HG03460 (cell line): ENCODE results near the gene SEC14L1.
"Not testable (repeated sequence)": the region's sequence is repeated elsewhere in the genome, so short reads cannot be mapped to it uniquely, and the experiment has no call there.

Experiments
- ATAC-seq: cut with Tn5 transposase; IDR thresholded peaks from one replicate; pipeline ENCODE4 v1.9.1; 2021; ENCODE audit not compliant: unreplicated experiment

The SEC14L1 gene

DNA sequence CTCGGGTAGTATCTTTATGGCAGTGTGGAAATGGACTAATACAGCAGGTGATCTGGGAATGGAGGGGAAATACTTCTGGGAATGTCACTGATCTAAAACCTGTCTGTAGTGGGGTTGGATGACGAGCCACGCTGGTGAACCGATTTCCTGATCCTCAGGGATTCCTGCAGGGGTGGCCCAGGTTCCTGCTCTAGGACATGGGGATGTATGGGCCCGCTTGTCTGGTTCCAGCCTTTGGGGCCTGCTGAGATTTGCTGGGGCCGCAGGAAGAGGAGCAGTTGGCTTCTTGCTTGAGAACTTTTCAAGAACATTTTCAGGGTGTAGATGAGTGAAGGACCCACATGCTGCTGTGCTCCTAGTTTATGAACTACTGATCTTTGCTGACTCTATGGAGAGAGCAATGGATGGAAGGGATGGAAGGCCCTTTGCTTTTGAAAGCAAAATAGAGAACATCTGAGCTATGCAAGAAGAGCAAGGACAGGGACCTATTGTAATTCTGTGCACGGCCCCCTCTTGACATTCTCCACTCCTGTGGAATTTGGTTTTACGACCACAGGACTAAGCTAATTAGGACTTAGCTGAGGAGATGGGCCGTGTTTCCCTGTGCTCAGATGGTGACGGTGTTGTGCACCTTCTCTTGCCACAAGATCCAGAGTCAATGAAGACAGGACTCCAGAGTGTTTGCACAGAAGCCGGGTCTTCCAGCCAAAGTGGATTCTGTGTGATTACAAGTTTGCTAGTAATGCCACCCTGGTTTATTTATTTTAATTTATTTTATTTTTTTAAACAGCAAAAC is 90.5 kb downstream of the SEC14L1 start:
- ATAC-seq = no peak

DNA sequence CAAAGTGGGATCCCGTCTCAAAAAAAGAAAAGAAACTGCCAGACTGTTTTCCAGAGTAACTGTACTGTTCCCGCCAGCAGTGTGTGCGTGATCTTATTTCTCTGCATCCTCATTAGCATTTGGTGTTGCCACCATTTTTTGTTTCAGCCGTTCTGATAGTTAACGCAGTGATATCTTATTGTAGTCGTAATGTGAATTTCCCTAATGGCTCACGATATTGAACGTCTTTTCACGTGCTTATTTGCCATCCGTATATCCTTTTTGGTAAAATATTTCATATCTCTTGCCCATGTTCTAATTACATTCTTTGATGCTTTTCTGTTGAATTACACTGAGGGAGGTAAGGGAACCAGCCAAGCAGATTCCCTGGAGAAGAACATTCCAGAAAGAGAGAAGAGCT is 92.4 kb downstream of the SEC14L1 start:
- ATAC-seq = no peak

DNA sequence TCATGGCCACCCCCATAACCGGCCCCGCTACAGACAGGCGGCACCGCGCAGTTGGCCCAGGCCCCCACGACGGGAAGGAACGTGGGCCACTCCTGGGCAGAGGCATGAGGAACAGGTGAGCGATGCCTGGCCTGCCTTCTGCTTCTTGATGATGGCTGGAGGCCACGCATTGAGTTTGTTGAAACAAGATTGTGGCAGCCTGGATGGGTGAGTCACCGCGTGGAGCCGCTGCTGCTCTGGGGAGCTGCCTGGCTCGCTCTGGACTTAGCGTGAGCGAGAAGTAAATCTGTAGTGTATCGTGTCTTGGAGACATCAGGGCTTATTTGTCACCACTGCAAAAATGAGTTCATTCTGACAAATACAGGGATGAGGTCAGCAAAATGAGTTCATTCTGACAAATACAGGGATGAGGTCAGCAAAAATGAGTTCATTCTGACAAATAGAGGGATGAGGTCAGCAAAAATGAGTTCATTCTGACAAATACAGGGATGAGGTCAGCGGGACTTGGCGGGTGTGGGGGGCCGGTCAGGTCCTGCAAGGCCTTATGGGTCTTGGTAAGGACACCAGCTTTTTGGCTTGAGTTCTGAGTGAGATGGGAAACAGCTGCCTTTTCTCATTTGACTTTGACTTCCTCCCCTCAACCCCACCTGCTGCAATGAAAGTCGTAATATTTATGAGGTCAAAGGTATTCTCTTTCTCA is 93.0 kb downstream of the SEC14L1 start:
- ATAC-seq = no peak

DNA sequence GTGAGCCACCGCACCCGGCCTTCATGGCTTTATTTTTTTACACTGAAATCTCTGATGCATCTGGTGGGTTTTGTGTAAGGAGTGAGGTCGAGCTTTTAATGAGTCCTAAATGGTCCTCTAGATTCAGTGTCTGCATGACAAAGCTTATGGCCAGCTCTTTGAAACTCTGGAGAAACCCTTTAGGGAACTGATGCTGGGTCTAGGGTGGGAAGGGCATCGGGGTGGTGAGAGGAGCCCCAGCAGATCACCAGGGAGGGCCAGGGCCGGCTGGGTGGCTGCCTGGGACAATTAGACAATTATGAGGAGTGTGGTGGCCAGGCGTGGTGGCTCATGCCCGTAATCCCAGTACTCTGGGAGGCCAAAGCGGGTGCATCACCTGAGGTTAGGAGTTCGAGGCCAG is 93.9 kb downstream of the SEC14L1 start:
- no peak for ATAC-seq

DNA sequence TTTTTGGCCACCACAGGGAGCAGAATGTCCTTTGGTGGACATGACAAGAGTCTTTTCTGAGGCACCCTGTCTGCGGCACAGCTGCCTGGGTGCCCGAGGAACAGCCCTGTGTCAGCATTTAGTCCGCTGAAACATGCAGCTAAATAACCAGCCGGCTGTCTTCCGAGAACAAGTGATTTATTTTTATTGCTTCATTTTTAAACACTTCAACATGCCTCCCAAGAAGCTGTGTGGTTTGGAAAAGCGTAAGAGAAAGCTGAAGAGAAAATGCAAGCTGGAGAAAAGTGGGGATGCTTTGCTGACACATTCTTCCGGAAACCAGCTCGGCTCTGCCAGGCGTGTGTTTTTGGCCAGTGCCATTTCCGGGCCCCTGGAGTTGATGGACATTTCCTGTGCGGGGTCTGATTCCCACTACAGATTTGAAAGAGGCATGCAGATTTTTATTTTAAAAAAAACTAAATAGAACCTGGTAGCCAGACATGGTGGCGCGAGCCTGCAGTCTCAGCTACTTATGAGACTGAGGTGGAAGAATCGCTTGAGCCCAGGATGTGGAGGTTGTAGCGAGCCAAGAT is 94.7 kb downstream of the SEC14L1 start:
- ATAC-seq = no peak

DNA sequence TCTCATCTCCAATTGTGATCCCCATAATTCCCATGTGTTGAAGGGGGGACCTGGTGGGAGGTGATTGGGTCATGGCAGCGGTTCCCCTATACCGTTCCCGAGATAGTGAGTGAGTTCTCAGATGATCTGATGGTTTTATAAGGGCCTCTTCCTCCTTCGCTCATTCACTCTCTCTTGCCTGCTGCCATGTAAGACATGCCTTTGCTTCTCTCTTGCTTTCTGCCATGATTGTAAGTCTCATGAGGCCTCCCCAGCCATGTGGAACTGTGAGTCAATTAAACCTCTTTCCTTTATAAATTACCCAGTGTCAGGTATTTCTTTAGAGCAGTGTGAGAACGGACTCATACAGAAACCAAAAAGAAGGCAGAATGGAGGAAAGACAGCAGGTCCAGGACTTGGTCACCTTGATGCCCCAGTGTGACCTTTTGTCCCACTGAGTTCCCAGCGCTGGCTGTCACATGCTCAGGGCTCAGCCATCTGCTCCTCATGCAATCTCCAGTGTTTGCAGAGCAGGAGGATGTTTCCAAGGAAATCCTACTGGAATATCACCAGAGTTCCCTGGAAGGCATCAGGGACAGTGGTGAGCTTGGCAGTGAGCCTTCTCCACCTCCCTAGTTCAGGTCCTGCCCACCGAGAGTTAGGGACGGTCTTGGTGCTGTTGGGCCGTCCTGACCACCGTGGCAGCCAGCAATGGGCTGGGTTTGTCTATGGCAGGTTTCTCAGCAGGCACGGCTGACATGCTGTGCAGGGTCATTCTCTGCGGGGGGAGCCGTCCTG is 96.7 kb downstream of the SEC14L1 start:
- ATAC-seq = no peak

DNA sequence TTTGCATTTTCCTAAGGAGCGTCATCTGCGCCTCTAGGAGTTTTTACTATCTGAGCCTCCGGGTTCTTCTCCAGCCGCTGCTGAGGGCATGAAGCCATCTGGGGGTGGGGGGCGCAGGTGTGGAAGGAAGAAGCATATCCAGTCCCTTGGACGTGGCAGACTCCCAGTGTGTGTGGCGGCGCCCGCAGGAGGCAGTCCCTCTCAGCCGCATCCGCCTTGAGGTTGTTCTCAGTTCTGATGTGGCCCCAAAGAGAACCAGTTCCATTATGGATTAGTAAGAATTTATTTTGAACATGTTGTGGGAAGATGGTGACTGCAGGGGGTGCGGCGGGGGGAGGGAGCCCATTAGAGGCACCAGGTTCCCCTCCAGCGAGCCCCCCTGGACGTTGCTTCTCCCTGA is 100.2 kb downstream of the SEC14L1 start:
- ATAC-seq = no peak

DNA sequence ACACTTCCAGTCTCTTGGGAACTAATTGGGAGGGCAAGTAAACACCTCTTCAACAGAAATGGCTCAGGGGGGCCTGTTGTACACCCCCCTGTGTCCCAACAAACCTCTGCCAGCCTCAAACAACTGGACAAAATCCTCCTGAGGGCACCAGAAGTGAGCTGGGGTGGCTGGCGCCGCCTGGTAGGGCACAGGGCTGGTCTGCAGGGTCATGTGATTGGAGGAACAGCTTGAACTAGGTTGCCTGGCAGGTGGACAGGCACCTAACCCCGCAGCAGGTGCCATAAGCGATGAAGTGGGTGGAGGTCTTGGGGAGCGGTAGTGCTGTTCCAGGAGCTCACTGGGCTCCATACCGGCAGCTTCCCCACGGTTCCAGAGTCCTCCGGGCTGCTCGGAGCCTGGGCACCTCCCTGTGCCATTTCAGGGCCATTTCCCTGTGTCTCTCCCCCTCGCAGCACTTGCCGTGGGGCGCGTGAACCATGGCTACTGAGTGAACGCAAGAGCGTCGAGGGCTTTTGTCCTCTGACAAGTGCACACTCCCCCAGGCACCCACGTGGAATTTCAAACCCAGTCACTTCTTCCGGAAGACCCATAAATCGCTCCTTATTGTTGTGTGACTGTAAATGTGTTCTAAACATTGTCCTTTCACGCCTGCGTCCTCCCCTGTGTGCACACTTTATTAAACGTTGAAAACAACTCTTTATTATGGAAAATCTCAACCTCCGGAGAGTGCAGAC is 101.5 kb downstream of the SEC14L1 start:
- ATAC-seq = no peak

DNA sequence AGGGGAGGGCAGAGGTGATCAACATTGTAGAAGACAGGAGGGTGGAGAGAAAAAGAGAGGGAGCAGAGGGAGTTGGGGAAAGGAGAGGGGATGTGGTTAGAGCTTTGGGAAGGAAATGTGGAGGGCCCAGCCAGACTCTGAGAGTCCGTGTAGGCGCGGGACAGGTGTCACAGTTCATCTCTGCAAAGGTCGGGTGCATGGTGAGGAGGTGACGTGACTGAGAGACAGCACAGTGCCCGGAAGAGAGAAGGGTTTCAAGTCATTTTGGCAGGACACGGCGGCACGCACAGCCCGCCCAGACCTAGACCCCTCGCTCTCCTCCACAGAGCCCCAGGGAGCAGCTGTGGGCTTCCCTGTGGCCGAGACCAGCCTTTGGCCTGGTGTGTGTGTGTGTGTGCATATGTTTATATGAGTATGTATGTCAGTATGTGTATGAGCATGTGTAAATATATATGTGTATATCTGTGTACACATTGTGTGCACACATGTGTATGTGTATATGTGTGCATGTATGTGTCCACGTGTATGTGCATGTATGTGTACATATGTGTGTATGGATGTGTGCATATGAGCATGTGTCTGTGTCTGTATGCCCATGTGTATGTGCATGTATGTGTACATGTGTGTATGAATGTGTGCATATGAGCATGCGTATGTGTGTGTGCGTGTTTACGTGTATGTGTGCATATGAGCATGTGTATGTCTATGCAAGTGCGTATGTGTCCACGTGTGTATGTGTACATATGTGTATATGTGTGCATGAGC is 104.6 kb downstream of the SEC14L1 start:
- peak; percentile 61 for ATAC-seq

DNA sequence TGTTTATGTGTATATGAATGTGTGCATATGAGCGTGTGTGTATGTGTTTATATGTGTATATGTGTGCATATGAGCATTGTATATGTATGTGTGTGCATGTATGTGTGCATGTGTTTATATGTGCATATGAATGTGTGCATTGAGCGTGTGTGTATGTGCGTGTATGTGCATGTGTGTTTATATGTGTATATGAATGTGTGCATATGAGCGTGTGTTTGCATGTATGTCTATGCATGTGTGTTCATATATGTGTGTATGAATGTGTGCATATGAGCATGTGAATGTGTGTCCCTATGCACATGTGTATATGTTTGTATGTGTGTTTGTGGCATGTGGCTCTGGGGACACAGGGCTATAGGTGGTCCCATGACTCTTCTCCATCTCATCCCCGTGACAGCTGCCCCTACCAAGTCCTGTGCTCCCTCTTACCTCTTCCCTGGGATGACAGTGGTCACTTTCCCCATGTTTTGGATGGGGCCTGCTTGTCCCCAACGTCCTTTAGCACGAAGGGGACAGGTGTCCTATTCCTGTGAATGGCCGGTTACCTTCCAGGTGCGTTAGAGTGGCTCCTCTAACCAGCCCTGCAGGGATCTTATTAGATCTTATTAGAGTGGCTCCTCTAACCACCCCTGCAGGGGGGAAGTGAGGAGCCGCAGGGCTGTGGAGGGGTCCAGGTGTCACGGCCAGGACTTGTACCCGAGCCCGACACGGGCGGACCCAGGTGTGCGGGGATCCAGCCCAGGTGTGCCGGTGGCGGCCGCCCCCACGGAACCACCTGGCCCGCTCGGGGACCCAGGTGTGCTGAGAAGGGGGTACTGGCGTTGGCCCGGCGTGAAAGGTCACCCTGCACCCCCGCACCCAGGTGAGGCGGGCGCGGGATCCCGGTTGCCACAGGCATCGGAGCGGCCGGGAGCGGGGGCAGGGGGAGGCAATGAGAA is 105.6 kb downstream of the SEC14L1 start:
- no peak for ATAC-seq

DNA sequence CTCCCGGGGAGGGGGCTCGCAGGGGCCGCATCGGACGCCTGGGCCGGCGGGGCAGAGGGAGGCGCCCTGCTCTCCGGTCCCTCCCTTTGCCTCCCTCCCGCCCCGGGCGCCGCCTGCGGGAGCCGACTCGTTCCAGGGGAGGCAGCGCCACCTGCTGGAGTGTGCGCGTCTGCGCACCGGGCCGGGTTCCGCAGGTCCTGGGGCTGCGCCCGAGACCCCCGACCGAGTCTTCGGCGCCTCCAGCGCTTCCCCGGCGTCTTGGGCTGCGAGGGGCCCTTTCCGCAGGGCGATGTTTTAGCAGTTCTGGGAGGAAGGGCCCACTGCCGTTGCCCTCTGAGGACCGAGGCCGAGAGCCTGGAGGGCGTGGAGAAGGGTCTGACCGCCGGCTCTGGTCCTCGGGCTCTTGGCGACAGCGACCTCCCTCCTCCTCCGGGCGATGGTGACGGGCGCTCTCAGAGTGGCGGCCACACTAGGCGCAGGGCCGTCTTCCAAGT is 106.3 kb downstream of the SEC14L1 start:
- ATAC-seq = peak; percentile 53

DNA sequence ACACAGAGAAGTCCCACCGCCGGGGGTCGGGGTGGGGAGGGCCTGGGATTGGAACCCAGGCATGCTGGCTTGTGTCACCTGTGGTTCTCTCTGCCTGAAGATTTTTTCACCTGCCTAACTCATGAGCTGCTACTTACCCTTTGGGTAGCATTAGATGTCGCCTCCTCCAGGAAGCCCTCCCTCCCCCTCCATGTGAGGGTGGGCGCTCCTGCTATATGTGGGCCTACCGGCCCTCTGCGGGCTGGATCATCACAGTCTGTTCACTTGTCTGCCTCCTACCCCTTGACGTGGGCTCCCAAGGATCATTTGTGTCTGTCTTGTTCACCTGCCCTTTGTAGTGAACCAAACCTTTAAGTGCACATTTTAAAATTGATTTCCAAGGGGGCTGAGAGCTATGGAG is 106.8 kb downstream of the SEC14L1 start:
- ATAC-seq = no peak

DNA sequence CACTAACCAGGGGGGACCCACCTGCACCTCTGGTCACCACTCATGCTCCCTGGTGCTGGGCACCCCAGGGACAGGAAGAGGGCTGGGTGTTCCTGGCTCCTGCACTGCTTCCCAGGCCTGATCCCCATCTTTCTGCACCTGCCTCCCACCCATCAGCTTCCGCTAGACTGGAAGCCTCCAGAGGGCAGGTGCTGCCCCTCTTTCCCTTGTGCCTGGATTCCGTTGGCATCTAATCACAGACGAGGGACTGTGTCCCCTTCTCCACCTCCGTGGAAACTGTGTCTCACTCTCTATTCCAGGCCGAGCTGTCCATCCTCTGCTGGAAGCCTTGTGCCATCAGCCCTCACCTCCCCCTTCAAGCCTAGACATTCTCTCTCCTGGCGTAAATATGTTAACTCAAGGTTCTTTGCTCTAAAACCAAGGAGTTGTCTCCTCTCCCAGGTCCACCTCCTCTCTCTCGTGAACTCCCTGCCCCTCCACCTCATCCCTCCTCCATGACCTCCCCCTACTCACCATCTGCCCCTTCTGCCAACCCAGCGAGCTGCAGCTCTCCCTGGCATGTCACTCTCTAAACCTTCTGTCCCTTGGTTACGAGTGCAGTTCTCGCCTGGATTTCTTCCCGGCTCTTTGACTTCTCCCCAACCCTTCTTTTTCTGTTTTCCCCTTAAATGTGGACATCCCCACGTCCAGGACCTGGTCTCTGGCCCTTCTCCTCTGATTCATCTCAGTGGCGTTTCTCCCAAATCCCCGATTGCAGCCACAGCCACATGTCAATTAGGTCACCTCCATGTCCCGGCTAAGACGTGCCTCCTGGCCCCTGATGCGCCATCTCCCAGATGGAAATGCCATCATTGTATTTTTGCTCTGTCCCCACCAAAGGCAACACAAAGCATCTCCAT is 107.7 kb downstream of the SEC14L1 start:
- ATAC-seq = no peak

DNA sequence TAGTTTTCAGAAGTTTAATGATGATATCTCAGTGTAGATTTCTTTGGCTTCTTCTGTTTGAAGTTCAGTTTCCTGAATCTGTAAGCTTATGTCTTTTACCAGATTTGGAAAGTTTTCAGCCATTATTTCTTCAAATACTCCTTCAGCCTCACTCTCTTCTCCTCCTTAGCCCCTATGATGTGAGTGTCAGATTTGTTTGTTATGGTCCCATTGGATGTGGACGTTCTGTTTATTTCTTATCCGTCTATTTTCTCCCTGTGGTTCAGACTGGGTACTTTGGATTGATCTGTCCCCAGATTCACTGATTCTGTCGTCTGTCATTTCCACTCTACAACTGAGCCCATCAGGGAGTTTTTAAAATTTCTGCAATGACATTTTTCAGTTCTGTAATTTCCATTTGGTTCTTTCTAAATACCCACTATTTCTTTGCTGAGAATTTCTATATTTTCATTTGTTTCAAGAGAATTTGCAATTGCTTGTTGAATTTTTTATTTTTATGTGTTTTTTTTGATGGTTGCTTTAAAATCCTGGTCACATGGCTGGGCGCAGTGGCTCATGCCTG is 110.9 kb downstream of the SEC14L1 start:
- ATAC-seq = no peak

DNA sequence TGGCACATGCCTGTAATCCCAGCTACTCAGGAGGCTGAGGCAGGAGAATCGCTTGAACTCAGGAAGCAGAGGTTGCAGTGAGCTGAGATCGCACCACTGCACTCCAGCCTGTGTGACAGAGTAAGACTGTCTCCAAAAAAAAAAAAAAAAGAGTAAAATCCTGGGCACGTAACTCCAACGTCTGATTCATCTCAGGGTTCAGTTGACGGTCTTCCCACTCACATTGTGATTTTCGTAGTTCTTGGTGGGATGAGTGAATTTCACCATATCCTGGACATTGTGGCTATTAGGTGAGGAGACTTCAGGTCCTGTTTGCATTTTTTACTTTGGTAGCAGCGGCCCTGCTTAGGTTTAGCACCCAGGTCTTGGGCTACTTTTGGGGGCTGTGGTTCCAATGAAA is 111.5 kb downstream of the SEC14L1 start:
- not testable (repeated sequence) for ATAC-seq

DNA sequence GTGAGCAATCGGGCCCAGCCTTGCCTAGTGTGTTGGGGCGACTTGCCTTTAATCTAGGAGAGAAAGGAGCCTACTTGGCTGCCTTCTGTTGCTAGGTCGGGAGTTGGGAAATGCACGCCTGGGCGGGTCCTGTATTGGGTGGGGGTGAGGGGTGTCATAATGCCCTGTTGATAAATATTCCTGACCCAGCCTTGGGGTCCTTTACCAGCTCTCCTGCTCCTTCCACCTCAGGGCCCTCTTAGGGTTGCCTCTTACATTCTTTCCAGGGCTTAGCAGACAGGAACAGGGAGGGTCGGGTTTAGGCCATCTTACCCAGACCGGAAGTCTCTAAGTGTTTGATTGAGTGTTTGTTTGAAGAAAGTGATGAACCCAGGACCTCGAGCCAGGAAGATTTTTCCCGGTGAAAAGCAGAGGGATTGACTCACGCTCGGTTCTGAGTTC is 112.9 kb downstream of the SEC14L1 start:
- ATAC-seq = no peak
